Measurements from ENCODE around the gene BCAR3. TPM values are rescaled to one million over a fixed set of nuclear protein-coding genes. Genes with fewer than 3 reads are reported as not detected.

Gene BCAR3
- total RNA-seq, 1 experiment from 2014 or later, result 60.0 TPM

DNA sequence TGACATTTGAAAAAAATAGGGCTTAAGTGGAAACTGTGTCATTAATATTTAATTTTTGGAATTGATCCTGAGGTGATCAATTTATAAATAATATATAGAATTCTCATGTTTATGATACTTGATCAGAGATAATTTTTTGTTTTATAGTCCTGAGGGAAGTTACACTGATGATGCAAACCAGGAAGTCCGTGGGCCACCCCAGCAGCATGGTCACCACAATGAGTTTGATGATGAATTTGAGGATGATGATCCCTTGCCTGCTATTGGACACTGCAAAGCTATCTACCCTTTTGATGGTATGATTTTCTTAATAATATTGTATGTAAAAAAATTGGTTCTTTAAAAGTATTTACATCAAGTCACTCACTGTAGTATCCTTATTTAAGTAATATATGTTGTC is 132.5 kb downstream of the BCAR3 start:
- no peak for DNase-seq (ENCODE audit: low read depth)

DNA sequence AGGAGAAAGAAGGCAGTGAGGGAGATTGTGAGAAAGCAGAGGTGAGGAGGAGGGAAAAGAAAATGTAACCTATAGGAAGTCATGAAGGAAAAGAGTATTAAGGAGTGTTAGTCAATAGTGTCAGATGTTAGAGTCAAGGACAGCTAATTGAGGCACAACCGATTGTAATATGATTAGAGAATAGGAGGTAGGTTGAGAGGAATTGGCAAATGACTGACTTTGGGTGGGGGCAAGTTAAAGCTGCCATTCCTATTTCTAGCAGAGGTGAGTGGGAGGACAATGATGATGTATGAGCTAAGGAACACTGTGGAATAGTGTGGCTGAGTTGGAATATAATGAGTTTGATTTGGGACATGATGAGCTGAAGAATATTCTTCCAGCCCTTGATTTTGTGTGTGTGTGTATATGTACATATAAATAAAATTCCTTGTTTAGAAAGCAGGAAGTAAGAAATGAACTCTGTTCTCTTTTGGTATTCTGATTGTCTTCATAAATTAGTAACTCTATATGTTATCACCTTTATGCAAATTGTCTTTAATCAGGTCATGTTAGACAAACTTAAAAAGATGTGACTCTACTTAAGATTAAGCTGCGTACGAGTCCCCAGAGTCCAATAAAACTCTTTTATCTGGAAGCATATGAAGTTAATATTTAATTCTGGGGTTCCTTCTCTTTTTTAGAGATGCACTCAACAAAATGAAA is 135.3 kb downstream of the BCAR3 start:
- no peak for DNase-seq (ENCODE audit: low read depth)

DNA sequence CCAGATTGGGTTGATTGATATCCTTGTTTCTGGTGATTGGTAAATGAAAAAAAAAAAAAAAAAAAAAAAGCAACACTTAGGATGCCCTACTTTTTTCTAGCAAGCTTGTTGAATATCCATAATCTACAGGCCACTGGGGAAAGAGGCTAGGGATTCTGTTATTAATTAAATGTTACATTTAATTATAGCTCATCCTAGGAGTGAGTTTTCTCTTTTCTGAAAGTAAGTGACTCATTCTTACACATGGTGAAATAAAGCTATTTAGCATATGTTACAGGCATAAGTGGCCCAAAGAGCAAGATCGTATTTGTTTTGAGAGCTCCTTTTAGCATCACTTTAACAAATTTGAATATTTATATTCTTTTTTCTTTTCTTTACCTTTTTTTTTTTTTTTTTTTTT is 139.2 kb downstream of the BCAR3 start:
- no peak for DNase-seq (ENCODE audit: low read depth)

DNA sequence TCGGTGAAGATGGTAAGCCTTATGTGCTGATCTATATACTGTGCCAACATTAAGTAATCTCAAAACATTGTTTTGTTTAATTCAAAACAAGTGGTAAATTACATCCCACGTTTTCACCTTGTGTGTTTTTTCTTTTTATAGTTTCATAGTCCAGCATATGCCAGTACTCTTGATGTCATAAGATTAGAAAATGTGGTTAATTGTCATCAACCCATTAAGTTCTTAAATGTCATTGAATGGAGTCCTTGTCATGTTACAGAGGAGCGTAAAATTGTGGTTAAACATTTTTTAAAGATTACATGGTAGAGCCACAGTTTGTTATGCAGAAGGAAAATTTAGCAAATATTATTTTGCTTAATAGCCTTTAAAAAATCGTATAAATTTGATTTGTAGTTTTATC is 140.6 kb downstream of the BCAR3 start:
- DNase-seq (ENCODE audit: low read depth), result no peak

- no peak for DNase-seq (ENCODE audit: low read depth)
Observed at GRCh38 chr1:93537924-93538323, 143.7 kb downstream of the BCAR3 start.

DNA sequence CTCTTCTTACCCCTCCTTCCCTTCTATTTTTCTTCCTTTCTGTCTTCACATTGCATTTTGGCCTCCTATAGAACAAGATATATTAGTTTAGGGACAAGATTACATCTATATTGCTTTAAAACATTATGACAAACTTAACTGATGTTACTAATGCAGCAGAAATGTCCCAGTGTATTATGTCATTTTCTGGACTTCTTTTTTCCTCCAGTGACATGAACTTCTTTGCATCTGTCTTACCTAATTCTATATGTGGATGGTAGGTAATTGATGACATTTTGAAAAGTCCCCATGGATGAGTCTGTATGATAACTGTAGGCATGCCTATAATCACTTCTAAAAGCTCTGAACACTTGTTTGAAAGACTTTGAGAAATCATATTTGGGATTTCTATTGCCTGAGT is 144.2 kb downstream of the BCAR3 start:
- DNase-seq (ENCODE audit: low read depth), result no peak

GRCh38 chr1:93533677-93534076 is 148.0 kb downstream of the BCAR3 start:
- DNase-seq (ENCODE audit: low read depth), result no peak

DNA sequence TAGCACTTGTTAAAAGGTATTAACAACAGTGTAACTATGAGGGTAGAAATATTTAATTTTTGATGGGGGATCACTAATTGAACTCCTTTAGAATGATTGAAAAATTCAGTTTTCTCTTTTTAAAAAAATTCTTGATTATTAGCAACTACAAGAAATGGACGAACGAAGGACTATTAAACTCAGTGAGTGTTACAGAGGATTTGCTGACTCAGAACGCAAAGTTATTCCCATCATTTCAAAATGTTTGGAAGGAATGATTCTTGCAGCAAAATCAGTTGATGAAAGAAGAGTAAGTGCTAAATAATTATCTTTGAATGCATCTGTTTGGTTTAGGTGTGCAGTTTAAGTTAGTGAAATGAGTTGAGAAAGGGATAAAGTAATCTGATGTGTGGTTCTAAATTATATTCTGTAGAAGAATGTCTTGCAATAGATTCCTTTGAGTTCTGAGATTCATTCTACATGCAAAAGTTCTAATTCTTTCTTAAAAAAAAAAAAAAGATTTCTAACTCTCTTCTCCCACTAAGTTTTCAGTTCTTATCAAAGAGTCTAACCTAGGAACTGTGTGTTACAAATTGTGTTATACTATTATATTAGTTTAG is 148.8 kb downstream of the BCAR3 start:
- no peak for DNase-seq (ENCODE audit: low read depth)

DNA sequence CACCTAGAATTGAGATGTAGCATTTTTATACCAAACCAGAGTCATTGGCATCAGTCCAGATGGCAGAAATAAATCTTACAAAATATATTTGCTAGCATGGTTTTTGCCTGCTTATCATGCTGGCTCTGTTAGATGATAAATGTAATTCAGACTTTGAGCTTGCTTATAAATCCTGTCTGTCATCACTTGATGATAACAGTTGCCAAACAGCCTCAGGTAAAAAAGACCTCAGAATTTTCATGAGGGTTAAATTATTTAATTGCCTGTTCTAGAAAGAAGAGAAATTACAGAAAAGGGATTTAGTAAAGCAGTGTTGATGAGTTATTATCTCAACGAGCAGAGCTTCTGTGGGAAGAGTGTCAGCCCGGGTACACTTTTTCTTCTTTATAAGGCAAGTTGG is 150.4 kb downstream of the BCAR3 start:
- DNase-seq (ENCODE audit: low read depth), result no peak

GRCh38 chr1:93528412-93528811 is 153.2 kb downstream of the BCAR3 start:
- no peak for DNase-seq (ENCODE audit: low read depth)

GRCh38 chr1:93526431-93526830 is 155.2 kb downstream of the BCAR3 start:
- no peak for DNase-seq (ENCODE audit: low read depth)

GRCh38 chr1:93525431-93525830 is 156.2 kb downstream of the BCAR3 start:
- no peak for DNase-seq (ENCODE audit: low read depth)

DNA sequence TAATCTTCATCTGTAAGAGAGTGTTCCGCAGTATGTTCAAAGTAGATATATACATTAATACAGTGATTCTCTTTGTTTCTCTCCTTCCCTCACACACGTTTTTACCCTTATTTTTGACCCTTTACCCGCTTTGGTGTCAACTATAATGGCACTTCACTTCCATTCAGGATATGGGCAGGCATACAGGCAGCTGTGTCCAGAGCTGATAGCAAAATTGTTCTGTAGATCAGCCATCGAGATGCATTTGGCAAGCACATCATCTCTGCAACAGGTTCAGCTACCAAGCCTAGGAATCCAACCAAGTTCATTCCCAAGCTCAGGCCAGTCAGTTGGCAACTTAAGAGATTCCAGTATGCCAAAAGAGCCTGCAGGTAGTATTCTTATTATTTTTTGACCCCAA is 158.9 kb downstream of the BCAR3 start:
- no peak for DNase-seq (ENCODE audit: low read depth)

GRCh38 chr1:93521618-93522017 is 160.0 kb downstream of the BCAR3 start:
- no peak for DNase-seq (ENCODE audit: low read depth)

DNA sequence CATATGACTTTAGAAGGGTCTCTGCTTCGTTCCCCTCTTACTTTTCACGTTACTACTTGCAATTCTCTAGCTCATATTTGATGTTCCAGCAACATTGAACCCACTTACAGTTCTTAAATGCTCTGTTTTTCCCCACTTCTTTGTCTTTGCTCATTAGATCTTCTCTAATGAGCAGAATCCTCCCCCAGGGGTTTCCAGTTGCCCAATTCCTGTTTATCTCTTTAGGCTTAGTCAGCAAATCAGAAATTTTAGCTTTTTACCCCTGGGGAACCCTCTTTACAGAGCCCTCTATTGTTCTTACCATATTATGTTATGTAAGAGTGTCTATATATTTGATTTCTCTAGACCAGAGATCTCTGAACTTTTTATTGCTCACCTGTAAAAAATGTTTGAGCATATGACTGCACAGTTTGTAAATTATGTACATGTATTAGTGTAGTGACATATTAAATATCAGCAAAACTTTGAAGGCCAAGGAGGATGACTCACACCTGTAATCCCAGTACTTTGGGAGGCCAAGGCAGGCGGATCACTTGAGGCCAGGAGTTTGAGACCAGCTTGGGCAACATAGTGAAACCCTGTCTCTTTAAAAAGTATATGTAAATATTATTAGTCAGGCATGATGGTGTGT is 162.3 kb downstream of the BCAR3 start:
- DNase-seq (ENCODE audit: low read depth), result peak; percentile 13

- no peak for DNase-seq (ENCODE audit: low read depth)
Observed at GRCh38 chr1:93518516-93518915, 163.1 kb downstream of the BCAR3 start.

- DNase-seq (ENCODE audit: low read depth), result peak; percentile 6
Observed at GRCh38 chr1:93516164-93516563, 165.5 kb downstream of the BCAR3 start.

Other genes starting within 250 kb of the BCAR3 start
- 7.7 and 8.9 TPM in 2 replicates for gene FNBP1L, start 233.7 kb downstream of the BCAR3 start, total RNA-seq (2014; rRNA removed; shearing (Covaris generic))
- gene DNTTIP2, start 197.4 kb upstream of the BCAR3 start, total RNA-seq (2014; rRNA removed; shearing (Covaris generic)), result 29.4 and 53.9 TPM in 2 replicates
- gene GCLM, start 227.6 kb upstream of the BCAR3 start, total RNA-seq (2014; rRNA removed; shearing (Covaris generic)), result 45.1 and 46.3 TPM in 2 replicates